ENCODE measurements around the gene PANK4. TPM values are rescaled to one million over a fixed set of nuclear protein-coding genes. Genes with fewer than 3 reads are reported as not detected.

Gene PANK4
- total RNA-seq, 6 experiments from 2014 or later = 9.6 to 18.9 (median 13.4) TPM

- H3K27me3 ChIP-seq = no peaks in the 10 kb centered on the region
- H3K27ac ChIP-seq = no peak overlapping the region
- no peaks in the 10 kb centered on the region for H3K4me1 ChIP-seq
- no peaks in the 10 kb centered on the region for H3K36me3 ChIP-seq
- intact Hi-C loops (cut with DNase I) = no loop called here
- DNase-seq (no peak), ATAC-seq (no peak)
- TF ChIP-seq CTCF (IDR thresholded peaks at IDR 0.05) = no peak
- TF ChIP-seq POLR2A (IDR thresholded peaks at IDR 0.05) = no peak
- no CpG with 5 or more reads among the region's 7 CpGs for WGBS (ENCODE audit: insufficient coverage, low coverage, low lambda C conversion rate, missing lambda C conversion rate)
- H3K4me3 ChIP-seq = no peak overlapping the region
- no peaks in the 10 kb centered on the region for H3K9me3 ChIP-seq
Observed at GRCh38 chr1:2501820-2502119, 24.6 kb downstream of the PANK4 start.

GRCh38 chr1:2501041-2501819, 25.2 kb downstream of the PANK4 start:
- intact Hi-C loops (cut with DNase I) = no loop called here
- WGBS (ENCODE audit: insufficient coverage, low coverage, low lambda C conversion rate, missing lambda C conversion rate) = 77% methylated on average over 5 of the region's 28 CpGs
- no peaks in the 10 kb centered on the region for H3K9me3 ChIP-seq
- H3K27me3 ChIP-seq = no peaks in the 10 kb centered on the region
- H3K4me3 ChIP-seq = no peak overlapping the region
- H3K27ac ChIP-seq = no peak overlapping the region
- no peaks in the 10 kb centered on the region for H3K36me3 ChIP-seq
- no peak for ATAC-seq
- no peaks in the 10 kb centered on the region for H3K4me1 ChIP-seq
- TF ChIP-seq POLR2A (IDR thresholded peaks at IDR 0.05) (no peak), CTCF (IDR thresholded peaks at IDR 0.05) (no peak)
- no peak for DNase-seq

GRCh38 chr1:2499986-2500596, 26.3 kb downstream of the PANK4 start:
- no peak overlapping the region for H3K27ac ChIP-seq
- H3K9me3 ChIP-seq = no peaks in the 10 kb centered on the region
- DNase-seq (no peak), ATAC-seq (no peak)
- H3K4me3 ChIP-seq = no peak overlapping the region
- no peaks in the 10 kb centered on the region for H3K36me3 ChIP-seq
- TF ChIP-seq CTCF (IDR thresholded peaks at IDR 0.05) (no peak), POLR2A (IDR thresholded peaks at IDR 0.05) (no peak)
- WGBS (ENCODE audit: insufficient coverage, low coverage, low lambda C conversion rate, missing lambda C conversion rate) = 60% methylated on average over 1 of the region's 19 CpGs
- no peaks in the 10 kb centered on the region for H3K27me3 ChIP-seq
- intact Hi-C loops (cut with DNase I) = no loop called here
- H3K4me1 ChIP-seq = no peaks in the 10 kb centered on the region

GRCh38 chr1:2499260-2499659, 27.1 kb downstream of the PANK4 start:
- DNase-seq (no peak), ATAC-seq (no peak)
- 51% methylated on average over 2 of the region's 4 CpGs for WGBS (ENCODE audit: insufficient coverage, low coverage, low lambda C conversion rate, missing lambda C conversion rate)
- H3K4me1 ChIP-seq = peaks cover 0 to 6% (median 3%) of the 10 kb centered on the region in 4 donors
- TF ChIP-seq POLR2A (IDR thresholded peaks at IDR 0.05) (no peak), CTCF (IDR thresholded peaks at IDR 0.05) (no peak)
- no peak overlapping the region for H3K27ac ChIP-seq
- H3K9me3 ChIP-seq = no peaks in the 10 kb centered on the region
- H3K27me3 ChIP-seq = no peaks in the 10 kb centered on the region
- no peaks in the 10 kb centered on the region for H3K36me3 ChIP-seq
- no peak overlapping the region for H3K4me3 ChIP-seq
- intact Hi-C loops (cut with DNase I) = no loop called here
